Kidney (tissue), 14 donors: ENCODE measurements around the gene DSC1. TPM values are rescaled to one million over a fixed set of nuclear protein-coding genes. Genes with fewer than 3 reads are reported as not detected.

ENCODE experiments used
- DNase-seq, 5 donors: peaks; one replicate each; pipeline ENCODE4 v3.0.0-alpha.2; 2013 to 2020
- FAIRE-seq: peaks from 2 replicates; lab custom pipeline; 2012; peaks lifted over from hg19 to GRCh38; lab: Jason Lieb, UNC
- H3K27ac ChIP-seq, 2 donors: one replicate each; pipeline ENCODE4 v1.7.0; 2013; ENCODE audit warnings: low read depth in 2 of 2, low read length in 2 of 2, inconsistent platforms in 1 of 2
- H3K27me3 ChIP-seq: one replicate; pipeline ENCODE4 v1.7.1; 2013; ENCODE audit warnings: low read length, inconsistent platforms; ENCODE audit not compliant: control insufficient read depth, insufficient read depth
- H3K36me3 ChIP-seq, 3 donors: one replicate each; pipeline versions ENCODE4 v1.7.0 to v1.7.1; 2013; ENCODE audit warnings: low read length in 3 of 3, control low read depth in 1 of 3, inconsistent platforms in 1 of 3; ENCODE audit not compliant: insufficient read depth in 3 of 3, control insufficient read depth in 2 of 3
- H3K4me1 ChIP-seq, 3 donors: one replicate each; pipeline versions ENCODE4 v1.7.0 to v1.7.1; 2013; ENCODE audit warnings: low read length in 3 of 3, inconsistent platforms in 1 of 3, low read depth in 1 of 3; ENCODE audit not compliant: control insufficient read depth in 2 of 3, insufficient read depth in 2 of 3
- H3K4me3 ChIP-seq, 3 donors: one replicate each; pipeline versions ENCODE4 v1.7.0 to v1.8.1; 2013; ENCODE audit warnings: low read length in 3 of 3, control low read depth in 1 of 3, inconsistent platforms in 1 of 3
- H3K9ac ChIP-seq, 3 donors: one replicate each; pipeline versions ENCODE4 v1.7.0 to v1.7.1; 2013; ENCODE audit warnings: low read length in 3 of 3, control low read depth in 1 of 3, inconsistent platforms in 1 of 3
- H3K9me3 ChIP-seq, 3 donors: one replicate each; pipeline versions ENCODE4 v1.7.0 to v1.7.1; 2013; ENCODE audit warnings: low read length in 3 of 3, control low read depth in 1 of 3, inconsistent platforms in 1 of 3; ENCODE audit not compliant: control insufficient read depth in 2 of 3, insufficient read depth in 1 of 3
- intact Hi-C: fragments of 100-400 bp; cut with DNase I; formaldehyde crosslinking; loops from one replicate; pipeline ENCODE4 v1.11.1; 2022
- polyA plus RNA-seq: library from polyadenylated mRNA; stranded (reverse); fragments of 350-450 nt; fragmentation: Illumina TruSeq; extraction: RNeasy Lipid Tissue Mini Kit (QIAGEN cat#74804); gene quantifications from one replicate; pipeline ENCODE4 v1.2.3, GENCODE V29; 2014; ENCODE audit warnings: low read depth, low replicate concordance; ENCODE audit not compliant: insufficient read depth
- total RNA-seq: library from RNA; stranded (reverse); fragmentation: NEBNext Ultra II Directional; extraction: Animal tissue kit (Norgen Biotek cat#: 25700); gene quantifications from one replicate; pipeline ENCODE4 v1.2.1, GENCODE V29; 2021
- TF ChIP-seq, protein P1 (sequence below): IDR thresholded peaks from 3 replicates; pipeline ENCODE4 v1.5.1; 2012; ENCODE audit warnings: mild to moderate bottlenecking, moderate library complexity, borderline replicate concordance; ENCODE audit not compliant: insufficient read depth; ENCODE audit errors: extremely low read depth
- donor health status: control.
- donor health status: control.
- donor health status: control.
- donor health status: control.
- donor health status: control.
- donor health status: DM: yes; HTN: yes; CAD: no.
- donor health status: Normal renal cell carcinoma (clear cell type).

Gene DSC1
- total and polyA plus RNA-seq, 2 donors from 2014 or later: not detected

DNA sequence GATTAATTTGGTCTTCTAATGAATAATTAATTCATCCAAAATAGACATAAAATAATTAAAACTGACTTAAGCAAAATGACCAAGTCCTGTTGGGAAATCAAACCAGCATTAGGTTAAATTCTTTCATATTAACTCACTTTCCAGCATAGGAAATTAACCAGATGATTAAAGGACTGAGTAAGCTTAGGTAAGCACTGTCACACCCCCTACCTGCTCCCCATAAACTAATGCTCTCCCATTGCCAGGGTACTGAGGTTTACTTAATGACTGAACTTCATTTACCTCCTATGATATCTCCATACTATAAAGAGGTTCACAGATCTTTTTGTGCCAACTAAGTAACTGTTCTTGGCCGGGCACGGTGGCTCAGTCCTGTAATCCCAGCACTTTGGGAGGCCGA lies 74.1 kb downstream of the DSC1 start:
- Histone ChIP-seq H3K9ac (no peak overlapping the region), H3K27me3 (no peaks in the 10 kb centered on the region), H3K36me3 (peaks cover 0 to 2% (median 0%) of the 10 kb centered on the region in 3 donors), H3K4me3 (no peak overlapping the region), H3K9me3 (no peaks in the 10 kb centered on the region), H3K4me1 (no peaks in the 10 kb centered on the region), H3K27ac (no peak overlapping the region)
- TF ChIP-seq, protein P1, sequence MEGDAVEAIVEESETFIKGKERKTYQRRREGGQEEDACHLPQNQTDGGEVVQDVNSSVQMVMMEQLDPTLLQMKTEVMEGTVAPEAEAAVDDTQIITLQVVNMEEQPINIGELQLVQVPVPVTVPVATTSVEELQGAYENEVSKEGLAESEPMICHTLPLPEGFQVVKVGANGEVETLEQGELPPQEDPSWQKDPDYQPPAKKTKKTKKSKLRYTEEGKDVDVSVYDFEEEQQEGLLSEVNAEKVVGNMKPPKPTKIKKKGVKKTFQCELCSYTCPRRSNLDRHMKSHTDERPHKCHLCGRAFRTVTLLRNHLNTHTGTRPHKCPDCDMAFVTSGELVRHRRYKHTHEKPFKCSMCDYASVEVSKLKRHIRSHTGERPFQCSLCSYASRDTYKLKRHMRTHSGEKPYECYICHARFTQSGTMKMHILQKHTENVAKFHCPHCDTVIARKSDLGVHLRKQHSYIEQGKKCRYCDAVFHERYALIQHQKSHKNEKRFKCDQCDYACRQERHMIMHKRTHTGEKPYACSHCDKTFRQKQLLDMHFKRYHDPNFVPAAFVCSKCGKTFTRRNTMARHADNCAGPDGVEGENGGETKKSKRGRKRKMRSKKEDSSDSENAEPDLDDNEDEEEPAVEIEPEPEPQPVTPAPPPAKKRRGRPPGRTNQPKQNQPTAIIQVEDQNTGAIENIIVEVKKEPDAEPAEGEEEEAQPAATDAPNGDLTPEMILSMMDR: no peak
- DNase-seq (no peak), FAIRE-seq (no peak)
- intact Hi-C loops: no loop called here

DNA sequence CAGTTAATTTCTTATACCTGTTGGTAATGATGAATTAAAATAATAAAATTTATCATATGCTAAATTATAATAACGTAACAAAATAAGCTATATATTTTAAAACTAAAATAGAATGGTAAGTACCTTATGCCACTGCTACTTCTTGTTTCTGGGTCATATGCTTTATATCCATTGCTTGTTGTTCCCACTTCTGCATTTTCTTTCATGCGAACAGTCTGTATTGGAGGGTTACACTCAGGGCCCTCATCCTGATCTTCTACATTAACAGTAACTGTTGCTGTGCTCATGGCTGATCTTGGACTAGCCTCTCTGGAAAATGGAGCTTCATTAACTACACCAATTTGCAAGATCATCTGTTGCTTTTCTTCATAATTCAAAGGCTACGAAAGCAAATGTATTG lies 82.7 kb downstream of the DSC1 start:
- DNase-seq (no peak), FAIRE-seq (no peak)
- H3K27me3 ChIP-seq: no peaks in the 10 kb centered on the region
- H3K4me1 ChIP-seq: no peaks in the 10 kb centered on the region
- TF ChIP-seq, protein P1: no peak
- H3K36me3 ChIP-seq: peaks cover 0 to 7% (median 1%) of the 10 kb centered on the region in 3 donors
- no peaks in the 10 kb centered on the region for H3K9me3 ChIP-seq
- no peak overlapping the region for H3K27ac ChIP-seq
- H3K9ac ChIP-seq: no peak overlapping the region
- no peak overlapping the region for H3K4me3 ChIP-seq
- intact Hi-C loops: no loop called here

Other genes starting within 250 kb of the DSC1 start
- not detected for gene DSC3, start 120.1 kb downstream of the DSC1 start, total RNA-seq
- not detected for gene DSC3, start 120.1 kb downstream of the DSC1 start, polyA plus RNA-seq
- gene DSC2, start 60.4 kb downstream of the DSC1 start, total RNA-seq: 19.8 TPM
- gene DSC2, start 60.4 kb downstream of the DSC1 start, polyA plus RNA-seq: 4.1 TPM
- gene DSG1, start 155.3 kb upstream of the DSC1 start, total RNA-seq: not detected
- not detected for gene DSG1, start 155.3 kb upstream of the DSC1 start, polyA plus RNA-seq
- gene DSG4, start 213.9 kb upstream of the DSC1 start, total RNA-seq: not detected
- not detected for gene DSG4, start 213.9 kb upstream of the DSC1 start, polyA plus RNA-seq